Gastroesophageal sphincter (tissue), 4 donors: ENCODE data around the gene JSRP1. TPM values are rescaled to one million over a fixed set of nuclear protein-coding genes. Genes with fewer than 3 reads are reported as not detected.

Experiments used
- ATAC-seq: fragments of 150-250 bp; one replicate; pipeline ENCODE4 v1.9.1; 2016; ENCODE audit warnings: mild to moderate bottlenecking, moderate library complexity
- H3K27ac ChIP-seq, 4 donors: fragments of 200-600 bp; sonication (generic) in 3 of 4; 1 replicate in 3 of 4; 2 replicates in 1 of 4; pipeline ENCODE4 v1.5.1; 2016 to 2019
- H3K27me3 ChIP-seq: fragments of 200-600 bp; sonication (generic); one replicate; pipeline ENCODE4 v1.5.1; 2019
- H3K36me3 ChIP-seq, 2 donors: fragments of 200-600 bp; sonication (generic); one replicate each; pipeline ENCODE4 v1.5.1; 2019; ENCODE audit warnings: control low read depth in 1 of 2
- H3K4me1 ChIP-seq, 3 donors: fragments of 200-600 bp; sonication (generic); 1 replicate in 2 of 3; 2 replicates in 1 of 3; pipeline ENCODE4 v1.5.1; 2016 to 2019; ENCODE audit warnings: control low read depth in 2 of 3
- H3K4me3 ChIP-seq, 2 donors: fragments of 200-600 bp; sonication (generic); one replicate each; pipeline ENCODE4 v1.5.1; 2019; ENCODE audit warnings: mild to moderate bottlenecking in 1 of 2, moderate library complexity in 1 of 2
- H3K9me3 ChIP-seq, 3 donors: fragments of 200-600 bp; sonication (generic); one replicate each; pipeline ENCODE4 v1.5.1; 2017 to 2019; ENCODE audit warnings: control low read depth in 2 of 3
- CTCF ChIP-seq, 4 experiments: fragments of 200-600 bp in 2 of 4; fragments of 450-650 bp in 2 of 4; sonication (generic) in 1 of 4; IDR thresholded peaks; one replicate each; pipeline ENCODE4 v1.5.1; 2017 to 2019; ENCODE audit warnings: antibody characterized with exemption in 4 of 4, mild to moderate bottlenecking in 2 of 4, moderate library complexity in 2 of 4
- EP300 ChIP-seq: sonication (generic); formaldehyde crosslinking; IDR thresholded peaks from one replicate; pipeline ENCODE4 v1.6.1; 2017; ENCODE audit warnings: antibody characterized with exemption, mild to moderate bottlenecking
- POLR2A ChIP-seq, 2 donors: fragments of 450-650 bp; IDR thresholded peaks; one replicate each; pipeline ENCODE4 v1.6.1; 2017; ENCODE audit warnings: antibody characterized with exemption in 2 of 2, mild to moderate bottlenecking in 2 of 2, moderate library complexity in 1 of 2
- POLR2AphosphoS5 ChIP-seq: sonication (generic); formaldehyde crosslinking; IDR thresholded peaks from one replicate; pipeline ENCODE4 v1.6.1; 2017; ENCODE audit warnings: antibody characterized with exemption
- WGBS, 2 donors: methylation state at CpG; one replicate each; pipeline ENCODE4 v1.1.5; 2018; ENCODE audit warnings: low coverage in 1 of 2; 5-methylcytosine and 5-hydroxymethylcytosine counted together
- total RNA-seq, 4 donors: library from RNA; depleted of rRNA; stranded (reverse); fragments of >200 nt; gene quantifications; one replicate each; pipeline ENCODE4 v1.1.0, GENCODE V29; 2016

Gene JSRP1
- total RNA-seq, 4 donors from 2014 or later, result 0.37 TPM; not detected in 3

GRCh38 chr19:2249010-2249866 lies 7.0 kb downstream of the JSRP1 start, which contains the start of gene AMH:
Gene AMH, plus strand, starts transcription at chr19:2249323. Its CDS starts 10 bp downstream, at chr19:2249333.
- H3K36me3 ChIP-seq, result peaks cover 0 to 55% of the 10 kb centered on the region in 2 donors
- WGBS, 2 donors, result 70% methylated on average over 2 of the region's 27 CpGs; no CpG with 5 or more reads in 1 of the 2 donors
- ATAC-seq, result no peak

GRCh38 chr19:2248136-2249009 lies 7.8 kb downstream of the JSRP1 start:
- no peak for ATAC-seq
- H3K36me3 ChIP-seq, result peaks cover 0 to 64% of the 10 kb centered on the region in 2 donors
- peaks cover 43% of the 10 kb centered on the region for H3K27me3 ChIP-seq
- H3K4me3 ChIP-seq, result no peak overlapping the region
- no CpG with 5 or more reads among the region's 21 CpGs for WGBS, 2 donors
- H3K27ac ChIP-seq, result no peak overlapping the region
- peaks cover 0 to 62% (median 31%) of the 10 kb centered on the region in 3 donors for H3K4me1 ChIP-seq
- H3K9me3 ChIP-seq, result no peaks in the 10 kb centered on the region
- TF ChIP-seq EP300, result no peak
- no peak for TF ChIP-seq CTCF (IDR thresholded peaks at IDR 0.05)
- no peak for TF ChIP-seq POLR2A (IDR thresholded peaks at IDR 0.05)
- TF ChIP-seq POLR2AphosphoS5, result no peak

More at GRCh38 chr19:2249010-2249866, 7.0 kb downstream of the JSRP1 start, which contains the start of gene AMH:
- Histone ChIP-seq H3K4me3 (no peak within 1 kb of the TSS), H3K9me3 (no peaks in the 10 kb centered on the region), H3K27me3 (peaks cover 52% of the 10 kb centered on the region), H3K4me1 (peaks cover 0 to 59% (median 33%) of the 10 kb centered on the region in 3 donors), H3K27ac (no peak within 1 kb of the TSS)
- TF ChIP-seq EP300, result no peak
- TF ChIP-seq POLR2AphosphoS5, result no peak
- TF ChIP-seq CTCF (IDR thresholded peaks at IDR 0.05), result no peak
- TF ChIP-seq POLR2A (IDR thresholded peaks at IDR 0.05), result no peak

- no peak overlapping the region for H3K27ac ChIP-seq
- H3K9me3 ChIP-seq, result no peaks in the 10 kb centered on the region
- H3K27me3 ChIP-seq, result peaks cover 35% of the 10 kb centered on the region
- no peak overlapping the region for H3K4me3 ChIP-seq
- no peak for TF ChIP-seq EP300
- no peak for TF ChIP-seq POLR2A (IDR thresholded peaks at IDR 0.05)
- no peak for TF ChIP-seq CTCF (IDR thresholded peaks at IDR 0.05)
- no peak for TF ChIP-seq POLR2AphosphoS5
- H3K4me1 ChIP-seq, result peaks cover 0 to 62% (median 23%) of the 10 kb centered on the region in 3 donors
- ATAC-seq, result no peak
- peaks cover 0 to 68% of the 10 kb centered on the region in 2 donors for H3K36me3 ChIP-seq
- WGBS, 2 donors, result no CpG with 5 or more reads among the region's 28 CpGs
These were observed 8.7 kb downstream of the JSRP1 start for GRCh38 chr19:2247433-2248101.

GRCh38 chr19:2246801-2247361 lies 9.3 kb downstream of the JSRP1 start:
- whole genome bisulfite sequencing, 2 donors, result no CpG with 5 or more reads among the region's 26 CpGs
- H3K27ac ChIP-seq, result no peak overlapping the region
- H3K27me3 ChIP-seq, result peaks cover 28% of the 10 kb centered on the region
- peaks cover 0 to 62% (median 20%) of the 10 kb centered on the region in 3 donors for H3K4me1 ChIP-seq
- H3K9me3 ChIP-seq, result no peaks in the 10 kb centered on the region
- no peak overlapping the region for H3K4me3 ChIP-seq
- TF ChIP-seq CTCF (IDR thresholded peaks at IDR 0.05), result no peak
- TF ChIP-seq EP300, result no peak
- TF ChIP-seq POLR2AphosphoS5, result no peak
- TF ChIP-seq POLR2A (IDR thresholded peaks at IDR 0.05), result no peak
- H3K36me3 ChIP-seq, result peaks cover 0 to 68% of the 10 kb centered on the region in 2 donors
- no peak for ATAC-seq
